ENCODE results near the gene GLDN. TPM values are rescaled to one million over a fixed set of nuclear protein-coding genes. Genes with fewer than 3 reads are reported as not detected.

Gene GLDN
- polyA plus RNA-seq, 1 donor from 2014 or later: 0.58 TPM

DNA sequence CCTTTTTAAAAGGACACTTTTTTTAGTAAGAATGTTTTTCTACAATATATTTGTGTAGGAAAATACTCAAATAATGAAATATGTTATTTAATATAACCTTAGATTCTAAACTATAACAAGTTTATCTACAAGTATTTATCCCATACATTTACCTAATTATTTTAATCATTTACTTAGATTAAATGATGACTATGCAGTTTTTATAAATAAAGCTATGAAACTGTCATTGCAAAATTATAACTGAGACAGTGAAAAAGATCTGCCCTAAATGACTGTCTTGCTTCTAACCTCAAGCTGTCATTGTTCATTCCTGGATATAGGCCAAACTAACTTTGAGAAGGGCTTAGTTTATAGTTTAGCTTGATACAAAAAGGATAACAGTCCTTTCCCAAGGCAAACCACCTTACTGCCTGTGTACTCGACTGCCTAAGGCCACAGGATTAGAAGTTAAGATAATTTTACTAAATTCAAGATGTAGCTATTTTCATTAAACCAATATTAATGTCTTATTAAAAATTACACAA, 84.1 kb downstream of the GLDN start:
- Histone ChIP-seq H3F3A (ENCODE audit: insufficient read depth, low read length, poor library complexity, severe bottlenecking) (no peaks in the 10 kb centered on the region), H3K27me3 (ENCODE audit: insufficient read depth, low read depth, low read length) (no peaks in the 10 kb centered on the region), H3K79me2 (replicated peaks; ENCODE audit: insufficient read depth, low read length) (no peaks in the 10 kb centered on the region), H3K9me3 (ENCODE audit: low read length) (no peaks in the 10 kb centered on the region), H3K36me3 (ENCODE audit: insufficient read depth, low read length) (no peaks in the 10 kb centered on the region), H3K4me3 (ENCODE audit: low read length) (no peak overlapping the region), H3K27ac (ENCODE audit: low read length) (no peak overlapping the region), H3K4me2 (ENCODE audit: low read length) (no peak overlapping the region), H3K9me2 (ENCODE audit: insufficient read depth, low read length) (no peaks in the 10 kb centered on the region), H4K20me1 (ENCODE audit: insufficient read depth) (no peaks in the 10 kb centered on the region), H2AFZ (ENCODE audit: low read depth, low read length) (no peak overlapping the region), H3K9ac (ENCODE audit: low read length) (no peak overlapping the region)
- no peak for TF ChIP-seq SMC3 (conservative IDR thresholded peaks at IDR 0.05; ENCODE audit: poor library complexity)
- no peak for TF ChIP-seq TAF1 (IDR thresholded peaks at IDR 0.05; ENCODE audit: low read depth)
- no peak for TF ChIP-seq CTCF (IDR thresholded peaks at IDR 0.05; ENCODE audit: poor library complexity, severe bottlenecking)
- TF ChIP-seq EP300 (conservative IDR thresholded peaks at IDR 0.05; ENCODE audit: poor library complexity, severe bottlenecking): no peak
- TF ChIP-seq RAD21 (conservative IDR thresholded peaks at IDR 0.05): no peak
- TF ChIP-seq POLR2AphosphoS5 (IDR thresholded peaks at IDR 0.05): no peak

- H2AFZ ChIP-seq (ENCODE audit: low read depth, low read length): no peak overlapping the region
- no peak overlapping the region for H3K4me3 ChIP-seq (ENCODE audit: low read length)
- no peaks in the 10 kb centered on the region for H3K27me3 ChIP-seq (ENCODE audit: insufficient read depth, low read depth, low read length)
- no peaks in the 10 kb centered on the region for H3K36me3 ChIP-seq (ENCODE audit: insufficient read depth, low read length)
- no peak overlapping the region for H3K4me2 ChIP-seq (ENCODE audit: low read length)
- no peaks in the 10 kb centered on the region for H3F3A ChIP-seq (ENCODE audit: insufficient read depth, low read length, poor library complexity, severe bottlenecking)
- no peaks in the 10 kb centered on the region for H3K9me2 ChIP-seq (ENCODE audit: insufficient read depth, low read length)
- TF ChIP-seq CTCF (IDR thresholded peaks at IDR 0.05; ENCODE audit: poor library complexity, severe bottlenecking) (no peak), EZH2 (IDR thresholded peaks at IDR 0.05; ENCODE audit: borderline replicate concordance, insufficient read depth, low read length, poor library complexity, severe bottlenecking) (no peak), REST (IDR thresholded peaks at IDR 0.05; ENCODE audit: borderline replicate concordance) (no peak), EP300 (conservative IDR thresholded peaks at IDR 0.05; ENCODE audit: poor library complexity, severe bottlenecking) (no peak), SMC3 (conservative IDR thresholded peaks at IDR 0.05; ENCODE audit: poor library complexity) (no peak), POLR2AphosphoS5 (IDR thresholded peaks at IDR 0.05) (no peak), MXI1 (conservative IDR thresholded peaks at IDR 0.05; ENCODE audit: poor library complexity, severe bottlenecking) (no peak), RAD21 (conservative IDR thresholded peaks at IDR 0.05) (no peak), TAF1 (IDR thresholded peaks at IDR 0.05; ENCODE audit: low read depth) (no peak)
- H3K27ac ChIP-seq (ENCODE audit: low read length): no peak overlapping the region
- H3K9me3 ChIP-seq (ENCODE audit: low read length): no peaks in the 10 kb centered on the region
- no peak overlapping the region for H3K9ac ChIP-seq (ENCODE audit: low read length)
- no peaks in the 10 kb centered on the region for H3K79me2 ChIP-seq (replicated peaks; ENCODE audit: insufficient read depth, low read length)
- no peaks in the 10 kb centered on the region for H4K20me1 ChIP-seq (ENCODE audit: insufficient read depth)
Observed at GRCh38 chr15:51438526-51438925, 97.1 kb downstream of the GLDN start.

Data from neural cell (in vitro differentiated cells).